K562 (cell line): Measurements from ENCODE around the gene CDR2L. TPM values are rescaled to one million over a fixed set of nuclear protein-coding genes. Genes with fewer than 3 reads are reported as not detected.

Source experiments
- ATAC-seq: fragments of 200-7000 bp; cut with Tn5 transposase; 3 replicates; pipeline ENCODE4 v1.9.1; 2020; ENCODE audit warnings: moderate library complexity
- BruUV-seq: library from RNA; stranded (reverse); fragments of 400-500 nt; replicated peaks from 2 replicates; lab custom pipeline; 2021; lab: Mats Ljungman, UMichigan
- CTCF ChIA-PET: fragments of 300-600 bp; formaldehyde crosslinking; extraction: SDS; loops from one replicate; lab custom pipeline; 2021; ENCODE audit warnings: low intra/inter-chr PET ratio; lab: Yijun Ruan, JAX
- POLR2A ChIA-PET: fragments of 300-600, 350-650 bp; sonication (Branson Sonifier 250); formaldehyde crosslinking; extraction: SDS; loops from one replicate; lab custom pipeline; 2021; ENCODE audit warnings: antibody characterized with exemption, inconsistent platforms; lab: Yijun Ruan, JAX
- DNase-seq, 4 experiments: peaks; one replicate each; pipeline versions ENCODE4 v3.0.0 to v3.0.0-alpha.2; 2011 to 2018; ENCODE audit warnings: low spot score in 3 of 4, mixed read lengths in 3 of 4; ENCODE audit errors: extremely low read depth in 1 of 4
- FAIRE-seq: peaks from 2 replicates; lab custom pipeline; 2011; peaks lifted over from hg19 to GRCh38; lab: Jason Lieb, UNC
- H2AFZ ChIP-seq: 2 replicates; pipeline ENCODE4 v1.6.0; 2011; ENCODE audit warnings: low read depth, low read length, control low read depth, inconsistent platforms
- H3K27ac ChIP-seq: fragments of 200-600 bp; 3 replicates; pipeline ENCODE4 v1.8.0; 2011; ENCODE audit warnings: low read depth, mild to moderate bottlenecking, control low read depth, inconsistent platforms, low read length, moderate library complexity, mixed read lengths; ENCODE audit errors: extremely low read depth
- H3K27me3 ChIP-seq, 2 experiments: fragments of 300-600 bp in 1 of 2; 2 replicates in 1 of 2; 3 replicates in 1 of 2; pipeline versions ENCODE4 v1.6.0 to v1.8.0; 2011; ENCODE audit warnings: inconsistent platforms in 2 of 2, low read length in 2 of 2, mild to moderate bottlenecking in 1 of 2, mixed read lengths in 1 of 2, moderate library complexity in 1 of 2; ENCODE audit not compliant: control insufficient read depth in 2 of 2, insufficient read depth in 2 of 2
- H3K36me3 ChIP-seq: fragments of 300-600 bp; 3 replicates; pipeline ENCODE4 v1.8.0; 2011; ENCODE audit warnings: mild to moderate bottlenecking, low read length, inconsistent platforms; ENCODE audit not compliant: control insufficient read depth, insufficient read depth
- H3K4me1 ChIP-seq, 2 experiments: fragments of 200-600 bp in 1 of 2; replicated peaks in 1 of 2; 2 replicates in 1 of 2; 3 replicates in 1 of 2; pipeline versions ENCODE4 v1.5.1 to v1.8.0; 2011; ENCODE audit warnings: inconsistent platforms in 2 of 2, low read length in 2 of 2, mild to moderate bottlenecking in 1 of 2, mixed read lengths in 1 of 2, moderate library complexity in 1 of 2; ENCODE audit not compliant: control insufficient read depth in 2 of 2, insufficient read depth in 2 of 2
- H3K4me2 ChIP-seq: 2 replicates; pipeline ENCODE4 v1.6.1; 2011; ENCODE audit warnings: low read length, control low read depth, inconsistent platforms, mixed read lengths; ENCODE audit not compliant: insufficient read depth
- H3K4me3 ChIP-seq: fragments of 200-600 bp; sonication (generic), shearing (Covaris generic); 2 replicates; pipeline ENCODE4 v1.5.1; 2016; ENCODE audit warnings: control low read depth, inconsistent platforms
- H3K79me2 ChIP-seq: fragments of 200-600 bp; 3 replicates; pipeline ENCODE4 v1.8.0; 2011; ENCODE audit warnings: low read length, inconsistent platforms; ENCODE audit not compliant: control insufficient read depth, insufficient read depth
- H3K9ac ChIP-seq, 2 experiments: 2 replicates each; pipeline versions ENCODE4 v1.6.0 to v1.6.1; 2011; ENCODE audit warnings: low read depth in 2 of 2, low read length in 2 of 2, control low read depth in 1 of 2, inconsistent platforms in 1 of 2, mild to moderate bottlenecking in 1 of 2, mixed read lengths in 1 of 2; ENCODE audit not compliant: insufficient read depth in 1 of 2
- H3K9me1 ChIP-seq: one replicate; pipeline ENCODE4 v1.6.0; 2011; ENCODE audit warnings: inconsistent platforms, mild to moderate bottlenecking, low read length, moderate library complexity; ENCODE audit not compliant: control insufficient read depth, insufficient read depth
- H3K9me3 ChIP-seq: replicated peaks from 2 replicates; pipeline ENCODE4 v1.5.1; 2011; ENCODE audit warnings: low read depth, low read length, inconsistent platforms; ENCODE audit not compliant: control insufficient read depth, insufficient read depth
- H4K20me1 ChIP-seq: replicated peaks from 2 replicates; pipeline ENCODE4 v1.6.1; 2011; ENCODE audit warnings: low read length, inconsistent platforms, mixed read lengths; ENCODE audit not compliant: control insufficient read depth, insufficient read depth
- BHLHE40 ChIP-seq: IDR thresholded peaks from 2 replicates; pipeline ENCODE4 v1.6.1; 2011; ENCODE audit warnings: low read length, improper control_type of control experiment
- COPS2 ChIP-seq: fragments of 450-650 bp; conservative IDR thresholded peaks from 2 replicates; pipeline ENCODE4 v1.6.1; 2016; ENCODE audit warnings: mild to moderate bottlenecking, moderate library complexity
- CREBBP ChIP-seq: IDR thresholded peaks from one replicate; pipeline ENCODE4 v1.6.1; 2012; ENCODE audit warnings: low read depth, mild to moderate bottlenecking, control low read depth, inconsistent platforms, low read length
- FOXK1 ChIP-seq: sonication (generic); formaldehyde crosslinking; IDR thresholded peaks from 2 replicates; pipeline ENCODE4 v1.8.0; 2022; ENCODE audit warnings: missing genetic modification reagents, mild to moderate bottlenecking, borderline replicate concordance
- GABPB1 ChIP-seq: sonication (generic); formaldehyde crosslinking; IDR thresholded peaks from 2 replicates; pipeline ENCODE4 v1.8.0; 2022; ENCODE audit warnings: mild to moderate bottlenecking, missing genetic modification reagents
- IFI16 ChIP-seq: fragments of 250-450 bp; sonication (Bioruptor Pico); IDR thresholded peaks from 2 replicates; pipeline ENCODE4 v2.1.2; 2022; ENCODE audit warnings: mild to moderate bottlenecking, inconsistent platforms
- MCM2 ChIP-seq: fragments of 450-650 bp; IDR thresholded peaks from 2 replicates; pipeline ENCODE4 v1.6.1; 2017; ENCODE audit warnings: low read depth, mild to moderate bottlenecking
- MEF2D ChIP-seq: conservative IDR thresholded peaks from 2 replicates; pipeline ENCODE4 v1.6.1; 2016; ENCODE audit warnings: low read depth, missing genetic modification characterization, missing compliant biosample characterization
- MYBL2 ChIP-seq, 2 experiments: fragments of 450-650 bp in 1 of 2; sonication (generic) in 1 of 2; formaldehyde crosslinking in 1 of 2; IDR thresholded peaks; 2 replicates each; pipeline versions ENCODE4 v1.6.1 to v1.8.1; 2017 to 2022; ENCODE audit warnings: borderline replicate concordance in 1 of 2, inconsistent platforms in 1 of 2, low read depth in 1 of 2, mild to moderate bottlenecking in 1 of 2, missing genetic modification reagents in 1 of 2, moderate library complexity in 1 of 2
- NCOA2 ChIP-seq, 2 experiments: fragments of 450-650 bp; IDR thresholded peaks; 2 replicates each; pipeline ENCODE4 v1.6.1; 2018; ENCODE audit warnings: mild to moderate bottlenecking in 2 of 2, moderate library complexity in 1 of 2; ENCODE audit not compliant: partially characterized antibody in 2 of 2
- NFXL1 ChIP-seq: fragments of 450-650 bp; formaldehyde crosslinking; IDR thresholded peaks from 2 replicates; pipeline ENCODE4 v1.4.0; 2021; ENCODE audit warnings: mild to moderate bottlenecking
- RUNX1 ChIP-seq: sonication (generic); IDR thresholded peaks from 2 replicates; pipeline ENCODE4 v1.6.1; 2016; ENCODE audit warnings: antibody characterized with exemption, low read depth
- TBL1XR1 ChIP-seq, 2 experiments: IDR thresholded peaks; 2 replicates each; pipeline ENCODE4 v1.6.1; 2012; ENCODE audit warnings: improper control_type of control experiment in 2 of 2, low read length in 2 of 2, mild to moderate bottlenecking in 1 of 2
- U2AF1 ChIP-seq: fragments of 200-400 bp; formaldehyde crosslinking; optimal IDR thresholded peaks from 2 replicates; pipeline ENCODE3; 2017; ENCODE audit warnings: mild to moderate bottlenecking, low read depth, low read length, moderate library complexity
- ZNF140 ChIP-seq: fragments of 250-450 bp; sonication (Bioruptor Pico); IDR thresholded peaks from 2 replicates; pipeline ENCODE4 v1.8.0; 2021; ENCODE audit warnings: moderate library complexity, mild to moderate bottlenecking, inconsistent platforms
- ZNF3 ChIP-seq: fragments of 250-450 bp; sonication (Bioruptor Pico); IDR thresholded peaks from 2 replicates; pipeline ENCODE4 v1.5.0; 2021; ENCODE audit warnings: mild to moderate bottlenecking, moderate library complexity
- WGBS: fragments of 100-300 bp; shearing (Covaris generic); methylation state at CpG from one replicate; pipeline ENCODE4 v1.1.6; 2016; ENCODE audit warnings: low coverage, mixed read lengths; ENCODE audit not compliant: insufficient coverage; ENCODE audit errors: missing lambda C conversion rate; 5-methylcytosine and 5-hydroxymethylcytosine counted together
- in situ Hi-C: fragments of 300-500 bp; cut with MboI; formaldehyde crosslinking; loops from 4 replicates; pipeline ENCODE4 v1.15.0; 2018; ENCODE audit warnings: inconsistent platforms, mixed read lengths
- intact Hi-C: fragments of 100-400 bp; cut with micrococcal nuclease; formaldehyde crosslinking; loops from 2 replicates; pipeline ENCODE4 v1.14.2; 2022
- polyA plus RNA-seq, 8 experiments: library from polyadenylated mRNA; depleted of rRNA in 4 of 8; stranded (reverse) in 5 of 8; unstranded in 3 of 8; fragments of >200 nt; fragmentation: Nextera tagmentation in 2 of 8; fragmentation: Illumina TruSeq in 1 of 8; extraction: Ambion mirVana in 2 of 8; extraction: Trizol in 1 of 8; gene quantifications; 2 replicates each; pipeline versions ENCODE4 v1.2.1 to v1.2.3, GENCODE V29; 2011 to 2014; ENCODE audit warnings: inconsistent platforms in 1 of 8, missing spikeins in 1 of 8
- total RNA-seq, 7 experiments: library from RNA; depleted of rRNA in 6 of 7; stranded (reverse); fragments of >200 nt in 6 of 7; fragmentation: Illumina TruSeq in 2 of 7; extraction: Trizol in 2 of 7; gene quantifications; 2 replicates each; pipeline versions ENCODE4 v1.2.1 to v1.2.3, GENCODE V29; 2011 to 2021; ENCODE audit warnings: low replicate concordance in 1 of 7
- TF ChIP-seq, protein P1 (sequence below): fragments of 250-450 bp; sonication (Bioruptor Pico); IDR thresholded peaks from 2 replicates; pipeline ENCODE4 v1.5.0; 2021
- TF ChIP-seq, protein P2 (sequence below): fragments of 250-450 bp; sonication (Bioruptor Pico); IDR thresholded peaks from 2 replicates; pipeline ENCODE4 v1.8.0; 2021; ENCODE audit warnings: mild to moderate bottlenecking, moderate library complexity

Gene CDR2L
- total and polyA plus RNA-seq, 9 of the 15 experiments (the other 6 are each of a cell fraction or from before 2014, with no cell fraction given), result 2.7 to 16.0 (median 7.3) TPM

GRCh38 chr17:74981979-74982662 is 5.3 kb upstream of the CDR2L start:
- Histone ChIP-seq H3K36me3 (no peaks in the 10 kb centered on the region), H3K27me3 (no peaks in the 10 kb centered on the region), H3K27ac (peak overlapping the region; percentile 75), H3K4me2 (peak overlapping the region; percentile 87), H3K79me2 (0 out of 3 replicates have a peak, but pooled peaks cover 3% of the 10 kb centered on the region), H3K9me3 (no peaks in the 10 kb centered on the region), H3K9me1 (no peaks in the 10 kb centered on the region), H4K20me1 (no peaks in the 10 kb centered on the region), H3K4me1 (peaks cover 22 to 40% of the 10 kb centered on the region in 2 experiments), H2AFZ (peak overlapping the region; percentile 78), H3K4me3 (peak overlapping the region; percentile 55), H3K9ac (peak overlapping the region; percentile 76 to 91)
- DNase-seq, result peak; percentile 88 to 90 (median 88)
- peak; percentile 96 for ATAC-seq
- ChIA-PET POLR2A (interaction anchor here (0.6 to 1.9 kb wide), 11 partner anchors 8 to 543 kb away, joined by 3 to 12 read pairs (median 4); partner anchors contain the start of genes ATP5PD, HID1, KCTD2 and MRPL58), CTCF (no interaction called here)
- intact Hi-C loops, result no loop called here
- peak; percentile 87 for FAIRE-seq
- WGBS, result 1% methylated on average over 56 of the region's 61 CpGs
- in situ Hi-C loops, result no loop called here
- TSS peak; percentile 97 for BruUV-seq
- TF ChIP-seq FOXK1 (CRISPR knock-in tag) (0 out of 2 replicates have a peak, but pooled peaks have one; percentile 35), MEF2D (tag) (no peak), COPS2 (no peak), CREBBP (no peak), IFI16 (CRISPR knock-in tag) (no peak), GABPB1 (CRISPR knock-in tag) (peak; percentile 94), MCM2 (no peak), NCOA2 (IDR thresholded peaks at IDR 0.05; ENCODE audit: partially characterized antibody in 2 of 2) (no peak), TBL1XR1 (IDR thresholded peaks at IDR 0.05; ENCODE audit: low read length in 2 of 2) (peak in 1 of 2 experiments; percentile 45; a peak in 2 of 4 replicates), U2AF1 (peak; percentile 47), ZNF140 (no peak), NFXL1 (CRISPR knock-in tag) (no peak), RUNX1 (0 out of 2 replicates have a peak, but pooled peaks have one; percentile 17), ZNF3 (no peak), BHLHE40 (peak; percentile 42), MYBL2 (IDR thresholded peaks at IDR 0.05; ENCODE audit: low read depth) (no peak), MYBL2 (CRISPR knock-in tag; IDR thresholded peaks at IDR 0.05; ENCODE audit: borderline replicate concordance) (no peak)
- TF ChIP-seq, protein P1, sequence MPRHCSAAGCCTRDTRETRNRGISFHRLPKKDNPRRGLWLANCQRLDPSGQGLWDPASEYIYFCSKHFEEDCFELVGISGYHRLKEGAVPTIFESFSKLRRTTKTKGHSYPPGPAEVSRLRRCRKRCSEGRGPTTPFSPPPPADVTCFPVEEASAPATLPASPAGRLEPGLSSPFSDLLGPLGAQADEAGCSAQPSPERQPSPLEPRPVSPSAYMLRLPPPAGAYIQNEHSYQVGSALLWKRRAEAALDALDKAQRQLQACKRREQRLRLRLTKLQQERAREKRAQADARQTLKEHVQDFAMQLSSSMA (CRISPR knock-in tag), result peak; percentile 76; the same call in 1 of the 2 replicates
- TF ChIP-seq, protein P2, sequence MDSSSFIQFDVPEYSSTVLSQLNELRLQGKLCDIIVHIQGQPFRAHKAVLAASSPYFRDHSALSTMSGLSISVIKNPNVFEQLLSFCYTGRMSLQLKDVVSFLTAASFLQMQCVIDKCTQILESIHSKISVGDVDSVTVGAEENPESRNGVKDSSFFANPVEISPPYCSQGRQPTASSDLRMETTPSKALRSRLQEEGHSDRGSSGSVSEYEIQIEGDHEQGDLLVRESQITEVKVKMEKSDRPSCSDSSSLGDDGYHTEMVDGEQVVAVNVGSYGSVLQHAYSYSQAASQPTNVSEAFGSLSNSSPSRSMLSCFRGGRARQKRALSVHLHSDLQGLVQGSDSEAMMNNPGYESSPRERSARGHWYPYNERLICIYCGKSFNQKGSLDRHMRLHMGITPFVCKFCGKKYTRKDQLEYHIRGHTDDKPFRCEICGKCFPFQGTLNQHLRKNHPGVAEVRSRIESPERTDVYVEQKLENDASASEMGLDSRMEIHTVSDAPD, result no peak
